B cell (primary cell): ENCODE data around the gene EIF4ENIF1. TPM values are rescaled to one million over a fixed set of nuclear protein-coding genes. Genes with fewer than 3 reads are reported as not detected.

ENCODE experiments used
- ATAC-seq: fragments of 200-7000 bp; cut with Tn5 transposase; one replicate; pipeline ENCODE4 v1.10.0; 2021; ENCODE audit warnings: low read depth, mild to moderate bottlenecking, moderate number of reproducible peaks, moderate library complexity
- CTCF ChIA-PET: fragments of 350-600 bp; sonication (Branson Sonifier 250); formaldehyde crosslinking; loops from one replicate; lab custom pipeline; 2021; ENCODE audit warnings: antibody characterized with exemption, inconsistent platforms; lab: Charles Lee
- POLR2A ChIA-PET: fragments of 350-600 bp; sonication (Branson Sonifier 250); formaldehyde crosslinking; loops from one replicate; lab custom pipeline; 2021; ENCODE audit warnings: antibody characterized with exemption; lab: Charles Lee
- DNase-seq: peaks from one replicate; pipeline ENCODE4 v3.0.0; 2013
- H2AFZ ChIP-seq: 2 replicates; pipeline ENCODE4 v1.6.1; 2012; ENCODE audit warnings: mild to moderate bottlenecking, low read depth, low read length; ENCODE audit not compliant: insufficient read depth, poor library complexity, severe bottlenecking
- H3K27ac ChIP-seq, 2 donors: 1 replicate in 1 of 2; 2 replicates in 1 of 2; pipeline ENCODE4 v1.5.1; 2012 to 2013; ENCODE audit warnings: low read length in 2 of 2, mild to moderate bottlenecking in 2 of 2, moderate library complexity in 1 of 2
- H3K27me3 ChIP-seq, 4 experiments: fragments of 200-600 bp in 1 of 4; sonication (generic) in 1 of 4; replicated peaks in 1 of 4; 1 replicate in 2 of 4; 2 replicates in 2 of 4; pipeline versions ENCODE4 v1.6.1 to v1.7.0; 2013 to 2016; ENCODE audit warnings: low read length in 3 of 4, mild to moderate bottlenecking in 2 of 4, mixed read lengths in 1 of 4, moderate library complexity in 1 of 4; ENCODE audit not compliant: insufficient read depth in 4 of 4, control insufficient read depth in 3 of 4; ENCODE audit errors: control extremely low read depth in 1 of 4
- H3K36me3 ChIP-seq, 2 experiments: replicated peaks in 1 of 2; 1 replicate in 1 of 2; 2 replicates in 1 of 2; pipeline versions ENCODE4 v1.6.1 to v1.7.1; 2013; ENCODE audit warnings: low read length in 1 of 2; ENCODE audit not compliant: insufficient read depth in 2 of 2, control insufficient read depth in 1 of 2; ENCODE audit errors: control extremely low read depth in 1 of 2, extremely low read depth in 1 of 2
- H3K4me1 ChIP-seq, 2 donors: fragments of 200-600 bp in 1 of 2; sonication (generic) in 1 of 2; 1 replicate in 1 of 2; 2 replicates in 1 of 2; pipeline versions ENCODE4 v1.5.1 to v1.6.1; 2013 to 2017; ENCODE audit warnings: low read length in 2 of 2; ENCODE audit not compliant: control insufficient read depth in 2 of 2, insufficient read depth in 2 of 2
- H3K4me2 ChIP-seq: replicated peaks from 2 replicates; pipeline ENCODE3; 2012; ENCODE audit warnings: mild to moderate bottlenecking, low read depth, low read length; ENCODE audit not compliant: poor library complexity, severe bottlenecking
- H3K4me3 ChIP-seq, 5 experiments: fragments of 200-600 bp in 1 of 5; sonication (generic) in 1 of 5; 1 replicate in 3 of 5; 2 replicates in 2 of 5; pipeline versions ENCODE4 v1.5.1 to v1.7.0; 2011 to 2016; ENCODE audit warnings: low read length in 4 of 5, mild to moderate bottlenecking in 4 of 5, low read depth in 2 of 5, control low read depth in 1 of 5, moderate library complexity in 1 of 5; ENCODE audit not compliant: insufficient read depth in 1 of 5; ENCODE audit errors: control extremely low read depth in 1 of 5, extremely low read depth in 1 of 5
- H3K79me2 ChIP-seq: fragments of 200-600 bp; sonication (generic); one replicate; pipeline ENCODE4 v1.6.0; 2016; ENCODE audit warnings: low read length; ENCODE audit not compliant: control insufficient read depth, insufficient read depth
- H3K9ac ChIP-seq: fragments of 200-600 bp; sonication (generic); 2 replicates; pipeline ENCODE4 v1.6.1; 2017; ENCODE audit warnings: mild to moderate bottlenecking, low read length, moderate library complexity
- H3K9me3 ChIP-seq, 3 donors: one replicate each; pipeline versions ENCODE4 v1.6.1 to v1.7.1; 2013; ENCODE audit warnings: low read length in 2 of 3; ENCODE audit not compliant: control insufficient read depth in 2 of 3, insufficient read depth in 1 of 3; ENCODE audit errors: control extremely low read depth in 1 of 3
- H4K20me1 ChIP-seq: 2 replicates; pipeline ENCODE4 v1.6.0; 2012; ENCODE audit warnings: mild to moderate bottlenecking, low read length; ENCODE audit not compliant: insufficient read depth, control insufficient read depth, poor library complexity, severe bottlenecking
- H3K27ac Mint-ChIP-seq: one replicate; pipeline ENCODE4 v1.8.0; 2021; ENCODE audit warnings: mixed read lengths
- H3K27me3 Mint-ChIP-seq: one replicate; pipeline ENCODE4 v1.8.0; 2021; ENCODE audit warnings: mixed read lengths
- H3K4me1 Mint-ChIP-seq: one replicate; pipeline ENCODE4 v1.8.0; 2021; ENCODE audit warnings: mixed read lengths
- H3K4me3 Mint-ChIP-seq: one replicate; pipeline ENCODE4 v1.8.0; 2021; ENCODE audit warnings: mixed read lengths
- H3K9me3 Mint-ChIP-seq: one replicate; pipeline ENCODE4 v1.8.0; 2022; ENCODE audit warnings: mixed read lengths; ENCODE audit not compliant: insufficient read depth
- CTCF ChIP-seq: fragments of 200-600 bp; IDR thresholded peaks from one replicate; pipeline ENCODE4 v1.8.0; 2022; ENCODE audit warnings: antibody characterized with exemption, mild to moderate bottlenecking
- EZH2 ChIP-seq: IDR thresholded peaks from 2 replicates; pipeline ENCODE4 v1.6.1; 2012; ENCODE audit warnings: borderline replicate concordance, low read depth, mild to moderate bottlenecking, moderate library complexity, low read length; ENCODE audit not compliant: insufficient read depth, poor library complexity, severe bottlenecking
- WGBS: methylation state at CpG from one replicate; pipeline ENCODE4 v1.1.5; 2013; ENCODE audit warnings: missing lambda C conversion rate; ENCODE audit not compliant: insufficient coverage; 5-methylcytosine and 5-hydroxymethylcytosine counted together
- intact Hi-C: fragments of 100-400 bp; cut with micrococcal nuclease; formaldehyde crosslinking; loops from one replicate; pipeline ENCODE4 v1.10.0; 2022
- polyA plus RNA-seq: library from polyadenylated mRNA; depleted of rRNA; stranded (reverse); fragments of >200 nt; gene quantifications from 2 replicates; pipeline ENCODE4 v1.2.3, GENCODE V29; 2012
- total RNA-seq, 2 donors: library from RNA; stranded (reverse); fragments of 120-200 nt in 1 of 2; gene quantifications; 1 replicate in 1 of 2; 2 replicates in 1 of 2; pipeline versions ENCODE4 v1.2.3 to v1.2.4, GENCODE V29; 2013 to 2022

Gene EIF4ENIF1
- total and polyA plus RNA-seq, 2 donors (not counting 1 experiment from before 2014, with no cell fraction given), result 29.4 to 58.3 TPM

GRCh38 chr22:31533374-31533773, 43.7 kb upstream of the EIF4ENIF1 start:
- 98% methylated on average over 5 of the region's 5 CpGs for WGBS
- no peak overlapping the region for H2AFZ ChIP-seq
- Mint-ChIP-seq H3K27me3 (no peaks in the 10 kb centered on the region), H3K4me3 (no peak overlapping the region), H3K9me3 (no peaks in the 10 kb centered on the region), H3K4me1 (no peaks in the 10 kb centered on the region), H3K27ac (no peak overlapping the region)
- POLR2A ChIA-PET, result interaction anchor here (0.6 kb wide), 1 partner anchor 67 kb away, joined by 3 read pairs; no protein-coding TSS in a partner anchor
- peaks cover 5 to 21% of the 10 kb centered on the region in 2 experiments for H3K36me3 ChIP-seq
- no peaks in the 10 kb centered on the region for H4K20me1 ChIP-seq
- no peak overlapping the region for H3K9ac ChIP-seq
- CTCF ChIA-PET, result no interaction called here
- no peak for DNase-seq
- no peak overlapping the region for H3K4me3 ChIP-seq
- H3K27ac ChIP-seq, result no peak overlapping the region
- H3K9me3 ChIP-seq, result no peaks in the 10 kb centered on the region
- no peak for TF ChIP-seq EZH2
- TF ChIP-seq CTCF, result no peak
- H3K4me1 ChIP-seq, result no peaks in the 10 kb centered on the region
- no peak for ATAC-seq
- no peak overlapping the region for H3K4me2 ChIP-seq
- intact Hi-C loops, result no loop called here
- H3K27me3 ChIP-seq, result no peaks in the 10 kb centered on the region
- H3K79me2 ChIP-seq, result no peaks in the 10 kb centered on the region

- Histone ChIP-seq H3K4me3 (no peak overlapping the region), H4K20me1 (no peaks in the 10 kb centered on the region), H3K4me1 (no peaks in the 10 kb centered on the region), H3K79me2 (peaks cover 8% of the 10 kb centered on the region), H3K9ac (no peak overlapping the region), H2AFZ (no peak overlapping the region), H3K27ac (no peak overlapping the region), H3K9me3 (no peaks in the 10 kb centered on the region), H3K4me2 (no peak overlapping the region), H3K27me3 (no peaks in the 10 kb centered on the region), H3K36me3 (peaks cover 5 to 20% of the 10 kb centered on the region in 2 experiments)
- CTCF ChIA-PET, result no interaction called here
- no CpG with 5 or more reads among the region's 1 CpG for WGBS
- H3K27me3 Mint-ChIP-seq, result no peaks in the 10 kb centered on the region
- POLR2A ChIA-PET, result no interaction called here
- no peaks in the 10 kb centered on the region for H3K4me1 Mint-ChIP-seq
- intact Hi-C loops, result no loop called here
- no peak overlapping the region for H3K4me3 Mint-ChIP-seq
- no peak for DNase-seq
- no peak for ATAC-seq
- H3K27ac Mint-ChIP-seq, result no peak overlapping the region
- no peaks in the 10 kb centered on the region for H3K9me3 Mint-ChIP-seq
- TF ChIP-seq EZH2 (no peak), CTCF (no peak)
Observed at GRCh38 chr22:31532060-31532459, 42.4 kb upstream of the EIF4ENIF1 start.
